ENCODE data around the gene HIKESHI. TPM values are rescaled to one million over a fixed set of nuclear protein-coding genes. Genes with fewer than 3 reads are reported as not detected.

HIKESHI gene
- polyA plus RNA-seq, 1 experiment: 60.5 TPM

GRCh38 chr11:86274503-86274902 is 27.5 kb upstream of the HIKESHI start:
- Histone ChIP-seq H3K27me3 (ENCODE audit: control insufficient read depth, insufficient read depth, low read length) (no peaks in the 10 kb centered on the region), H3K36me3 (ENCODE audit: control insufficient read depth, insufficient read depth, low read length) (no peaks in the 10 kb centered on the region), H3K4me3 (ENCODE audit: low read depth, low read length) (no peak overlapping the region)
- CTCF ChIA-PET: interaction anchor here (0.9 to 1.2 kb wide), 2 partner anchors 8 to 17 kb away, joined by 3 to 5 read pairs; no protein-coding TSS in a partner anchor
- POLR2A ChIA-PET: no interaction called here
- no peak for TF ChIP-seq CTCF (IDR thresholded peaks at IDR 0.05; ENCODE audit: insufficient read depth, low read depth, low read length)
- no peak for DNase-seq (ENCODE audit: low read depth)

- Histone ChIP-seq H3K27me3 (ENCODE audit: control insufficient read depth, insufficient read depth, low read length) (no peaks in the 10 kb centered on the region), H3K36me3 (ENCODE audit: control insufficient read depth, insufficient read depth, low read length) (peaks cover under 1% of the 10 kb centered on the region; the same call in 1 of the 2 replicates), H3K4me3 (ENCODE audit: low read depth, low read length) (no peak overlapping the region)
- no peak for TF ChIP-seq CTCF (IDR thresholded peaks at IDR 0.05; ENCODE audit: insufficient read depth, low read depth, low read length)
- DNase-seq (ENCODE audit: low read depth): no peak
- POLR2A ChIA-PET: no interaction called here
- CTCF ChIA-PET: interaction anchor here (0.9 to 1.2 kb wide), 2 partner anchors 8 to 18 kb away, joined by 3 to 5 read pairs; no protein-coding TSS in a partner anchor
Measured at GRCh38 chr11:86274999-86275398, 27.0 kb upstream of the HIKESHI start.

GRCh38 chr11:86275493-86276370 is 26.3 kb upstream of the HIKESHI start:
- POLR2A ChIA-PET: no interaction called here

GRCh38 chr11:86277741-86278140 is 24.3 kb upstream of the HIKESHI start:
- ChIA-PET CTCF (interaction anchor here (1.0 kb wide), 1 partner anchor 14 kb away, joined by 3 read pairs; no protein-coding TSS in a partner anchor), POLR2A (no interaction called here)
- Histone ChIP-seq H3K4me3 (ENCODE audit: low read depth, low read length) (no peak overlapping the region), H3K27me3 (ENCODE audit: control insufficient read depth, insufficient read depth, low read length) (no peaks in the 10 kb centered on the region), H3K36me3 (ENCODE audit: control insufficient read depth, insufficient read depth, low read length) (peaks cover 2% of the 10 kb centered on the region; the same call in 1 of the 2 replicates)
- TF ChIP-seq CTCF (IDR thresholded peaks at IDR 0.05; ENCODE audit: insufficient read depth, low read depth, low read length): no peak
- no peak for DNase-seq (ENCODE audit: low read depth)

More at GRCh38 chr11:86275493-86276370, 26.3 kb upstream of the HIKESHI start:
- no peak overlapping the region for H3K4me3 ChIP-seq (ENCODE audit: low read depth, low read length)
- no peaks in the 10 kb centered on the region for H3K27me3 ChIP-seq (ENCODE audit: control insufficient read depth, insufficient read depth, low read length)
- no peak for DNase-seq (ENCODE audit: low read depth)
- CTCF ChIA-PET: interaction anchor here (1.2 kb wide), 1 partner anchor 9 kb away, joined by 5 read pairs; no protein-coding TSS in a partner anchor
- H3K36me3 ChIP-seq (ENCODE audit: control insufficient read depth, insufficient read depth, low read length): peaks cover 2% of the 10 kb centered on the region; the same call in 1 of the 2 replicates
- TF ChIP-seq CTCF (IDR thresholded peaks at IDR 0.05; ENCODE audit: insufficient read depth, low read depth, low read length): no peak

GRCh38 chr11:86278226-86278625 is 23.8 kb upstream of the HIKESHI start:
- ChIA-PET CTCF (interaction anchor here (1.0 kb wide), 1 partner anchor 14 kb away, joined by 3 read pairs; no protein-coding TSS in a partner anchor), POLR2A (no interaction called here)
- Histone ChIP-seq H3K36me3 (ENCODE audit: control insufficient read depth, insufficient read depth, low read length) (peaks cover 2% of the 10 kb centered on the region; the same call in 1 of the 2 replicates), H3K4me3 (ENCODE audit: low read depth, low read length) (no peak overlapping the region), H3K27me3 (ENCODE audit: control insufficient read depth, insufficient read depth, low read length) (no peaks in the 10 kb centered on the region)
- no peak for DNase-seq (ENCODE audit: low read depth)
- TF ChIP-seq CTCF (IDR thresholded peaks at IDR 0.05; ENCODE audit: insufficient read depth, low read depth, low read length): no peak

Measured in BJ (cell line).